GM21515 (cell line): ENCODE data around the gene SSTR3.
"Not testable (repeated sequence)": the region's sequence is repeated elsewhere in the genome, so short reads cannot be mapped to it uniquely, and the experiment has no call there.

ENCODE experiments used
- ATAC-seq: cut with Tn5 transposase; IDR thresholded peaks from one replicate; pipeline ENCODE4 v1.9.1; 2021; ENCODE audit not compliant: unreplicated experiment

SSTR3 gene

DNA sequence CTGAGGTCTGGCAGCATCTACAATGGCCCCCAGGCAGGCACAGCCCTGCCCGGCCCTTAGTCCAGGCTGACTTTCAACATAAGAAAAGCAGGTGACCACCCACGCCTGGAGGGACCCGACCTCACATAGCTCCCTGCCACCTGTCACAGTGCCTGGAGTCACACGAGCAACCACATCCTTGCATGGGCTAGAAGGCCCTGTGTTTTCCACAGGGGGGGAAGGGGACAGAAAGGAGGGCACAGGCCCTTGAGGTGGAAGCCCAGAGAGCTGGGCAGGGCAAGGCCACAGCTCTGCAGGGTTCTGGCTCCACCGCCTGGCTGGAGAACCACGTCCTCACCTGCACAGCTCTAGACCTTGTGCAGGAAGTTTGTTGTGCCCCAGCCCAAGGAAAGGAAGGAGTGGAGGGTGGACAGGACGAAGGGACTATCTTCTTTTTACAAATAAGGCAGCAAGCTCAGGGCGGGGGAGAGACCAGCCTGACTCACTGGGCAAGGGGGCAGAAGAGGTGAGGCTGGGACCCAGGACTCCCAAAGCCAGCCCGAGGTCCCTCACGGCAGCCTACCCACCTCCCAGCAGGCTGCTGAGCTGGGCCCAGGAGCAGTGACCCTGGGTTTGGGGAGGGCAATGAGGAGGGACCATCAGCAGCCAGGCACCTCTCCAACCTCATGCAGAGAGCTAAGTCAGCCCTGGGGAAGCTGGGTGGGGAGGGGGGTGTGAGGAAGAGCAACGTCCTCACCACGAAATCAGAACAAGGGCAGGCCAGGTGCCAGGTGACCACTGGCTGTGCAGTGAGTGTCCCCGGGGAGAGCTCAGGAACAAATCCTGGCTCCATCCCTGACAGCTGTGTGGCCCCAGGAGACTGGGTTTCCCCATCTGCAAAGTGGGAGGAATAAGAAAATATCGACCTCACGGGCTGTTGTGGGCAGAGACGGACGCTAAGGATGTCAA, 28.6 kb downstream of the SSTR3 start:
- no peak for ATAC-seq

DNA sequence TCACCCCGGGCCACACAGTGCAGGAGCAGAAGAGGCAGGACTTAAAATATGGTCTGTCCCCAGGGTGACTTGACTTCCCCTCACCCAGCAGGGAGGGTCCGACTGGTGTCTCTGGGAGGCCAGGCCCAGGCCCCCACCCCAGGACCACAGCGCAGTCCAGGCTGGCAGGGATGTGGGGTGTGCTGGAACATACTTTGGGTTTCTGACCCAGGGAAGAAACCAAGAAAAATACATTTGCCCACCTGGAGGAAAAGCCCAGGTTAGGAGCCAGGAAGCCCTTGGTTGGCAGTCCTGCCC, 29.4 kb downstream of the SSTR3 start:
- ATAC-seq: no peak

DNA sequence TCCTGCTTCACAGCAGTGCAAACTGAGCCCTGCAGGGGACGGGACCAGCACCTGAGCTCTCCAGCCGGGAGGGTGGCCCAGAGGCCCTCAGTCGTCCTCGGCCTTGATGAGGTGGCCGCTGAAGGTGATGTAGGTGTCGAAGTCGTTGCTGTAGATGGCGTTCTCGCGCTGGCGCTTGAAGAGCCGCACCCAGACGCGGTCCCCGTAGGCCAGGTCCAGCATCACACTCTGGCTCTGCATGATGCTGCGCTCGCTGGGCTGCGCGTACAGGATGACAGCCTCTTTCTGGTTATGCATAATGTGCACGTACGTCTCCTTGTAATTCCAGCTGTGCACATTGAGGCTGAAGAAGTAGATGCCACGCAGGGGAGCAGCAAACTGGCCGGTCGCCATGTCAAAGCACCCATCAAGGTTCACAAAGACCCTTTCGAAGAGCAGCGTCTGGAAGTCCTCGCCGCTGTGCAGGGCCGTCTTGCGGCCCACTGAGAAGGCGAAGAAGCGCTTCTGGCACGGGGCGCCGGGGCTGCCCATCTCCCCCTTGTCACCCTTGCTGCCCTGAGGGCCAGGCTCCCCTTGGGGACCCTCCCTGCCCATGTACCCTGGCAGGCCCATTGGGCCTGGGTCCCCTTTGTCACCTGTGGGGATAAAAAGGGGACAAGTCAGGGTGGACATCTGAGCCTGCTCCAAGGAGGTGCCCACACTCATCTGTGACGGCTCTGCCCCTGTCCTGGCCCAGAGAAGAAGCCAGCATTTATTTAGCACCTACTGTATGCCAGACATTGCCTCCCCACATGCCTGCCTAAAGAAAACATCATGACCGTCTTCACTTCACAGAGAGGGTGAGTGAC, 30.0 kb downstream of the SSTR3 start:
- no peak for ATAC-seq

DNA sequence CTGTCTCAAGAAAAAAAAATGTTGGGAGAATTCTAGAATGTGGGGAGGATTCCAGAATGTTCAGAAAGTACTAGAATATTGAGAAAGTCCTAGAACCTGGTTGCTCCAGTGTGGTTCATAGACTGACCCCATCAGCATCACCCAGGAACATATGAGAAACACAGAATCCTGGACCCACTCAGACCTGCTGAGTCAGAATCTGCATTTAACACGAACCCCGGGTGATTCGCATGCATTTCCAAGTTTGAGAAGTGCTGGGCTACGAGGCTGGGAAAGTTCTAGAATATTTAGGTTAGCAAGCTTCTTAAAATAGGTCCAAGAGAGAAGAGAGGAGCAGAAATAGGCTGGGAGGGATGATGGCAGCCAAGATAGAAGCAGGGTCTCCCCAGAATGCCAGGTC, 30.6 kb downstream of the SSTR3 start:
- ATAC-seq: no peak

DNA sequence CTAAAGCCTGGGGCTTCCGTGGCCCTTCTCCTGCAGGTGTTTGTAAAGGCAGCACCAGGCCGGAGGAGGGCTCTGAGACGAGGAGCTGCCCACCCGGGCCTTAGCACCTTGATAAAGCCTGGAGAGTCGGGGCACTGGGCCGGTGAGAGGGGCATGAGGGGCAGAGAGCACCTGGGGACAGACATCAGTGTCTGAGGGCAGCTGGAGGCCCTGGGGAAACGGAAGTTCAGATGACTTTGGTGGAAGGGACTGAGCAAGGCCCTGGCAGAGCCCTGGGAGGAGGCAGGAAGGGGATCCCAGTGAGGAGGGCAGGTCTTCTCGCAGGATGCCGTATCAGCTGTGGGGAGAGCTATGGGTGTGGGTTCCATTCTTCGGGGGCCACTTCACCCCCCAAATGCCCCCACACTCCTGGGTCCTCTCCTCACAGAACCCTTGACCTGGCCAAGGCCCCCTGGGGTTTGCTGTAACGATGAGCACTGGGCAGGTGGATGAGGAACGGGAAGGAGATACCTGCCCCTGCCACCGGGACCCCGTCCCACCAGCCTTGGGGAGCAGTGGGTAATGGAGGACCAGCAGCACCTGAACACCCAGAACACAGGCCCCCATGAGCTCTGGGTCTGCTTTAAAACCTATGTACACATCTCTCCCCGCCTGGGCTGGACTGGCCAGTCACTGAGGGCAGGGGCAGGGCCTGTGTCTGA, 31.6 kb downstream of the SSTR3 start:
- no peak for ATAC-seq

DNA sequence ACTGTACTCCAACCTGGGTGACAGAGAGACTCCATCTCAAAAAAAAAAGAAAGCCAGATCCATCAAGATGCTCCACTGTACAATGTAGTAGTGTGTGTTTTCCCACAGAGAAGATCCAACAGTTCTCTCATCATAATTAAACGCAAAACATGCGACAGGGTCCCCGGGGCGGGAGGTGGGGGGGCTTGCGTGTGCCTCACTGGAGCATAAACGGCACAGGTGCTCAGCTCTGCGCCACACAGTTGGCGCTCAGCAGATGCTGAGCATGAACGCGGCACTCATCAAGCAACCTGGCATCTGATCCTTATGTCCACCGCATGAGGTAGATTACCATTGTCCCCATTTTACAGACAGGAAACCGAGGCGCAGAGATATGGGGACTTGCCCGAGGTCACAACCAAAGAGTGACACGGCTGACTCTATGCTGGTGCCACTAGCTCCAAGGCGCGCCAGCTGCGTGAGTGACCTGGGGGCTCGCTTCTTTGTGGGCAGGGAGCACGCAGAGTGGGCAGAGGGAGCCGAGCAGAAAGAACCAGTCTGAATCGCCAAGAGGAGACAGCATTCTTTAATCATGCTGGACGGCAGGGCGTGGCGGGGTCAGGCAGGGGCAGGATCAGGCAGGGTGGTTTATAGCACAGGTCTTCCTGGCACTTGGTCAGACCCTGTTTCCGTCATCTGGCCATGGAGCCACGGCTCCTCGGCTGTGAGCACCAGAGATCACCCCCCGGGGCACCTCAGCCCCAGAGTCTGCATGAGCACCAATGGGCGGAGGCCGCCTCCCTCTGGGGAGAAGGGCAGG, 32.5 kb downstream of the SSTR3 start:
- ATAC-seq: no peak

DNA sequence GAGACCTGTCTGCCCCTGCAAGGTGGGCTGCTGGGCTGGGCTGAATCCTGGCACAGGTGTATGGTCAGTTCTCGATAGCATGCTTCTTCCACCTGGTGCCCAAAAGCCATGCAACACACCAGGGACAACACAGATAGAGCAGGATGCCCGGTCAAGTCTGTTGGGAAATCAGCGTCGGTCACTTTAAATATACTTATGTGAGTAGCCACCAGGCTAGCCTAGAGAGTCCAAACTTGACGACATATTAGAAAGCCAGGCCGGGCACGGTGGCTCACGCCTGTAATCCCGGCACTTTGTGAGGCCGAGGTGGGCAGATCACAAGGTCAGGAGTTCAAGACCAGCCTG, 33.2 kb downstream of the SSTR3 start:
- ATAC-seq: no peak

DNA sequence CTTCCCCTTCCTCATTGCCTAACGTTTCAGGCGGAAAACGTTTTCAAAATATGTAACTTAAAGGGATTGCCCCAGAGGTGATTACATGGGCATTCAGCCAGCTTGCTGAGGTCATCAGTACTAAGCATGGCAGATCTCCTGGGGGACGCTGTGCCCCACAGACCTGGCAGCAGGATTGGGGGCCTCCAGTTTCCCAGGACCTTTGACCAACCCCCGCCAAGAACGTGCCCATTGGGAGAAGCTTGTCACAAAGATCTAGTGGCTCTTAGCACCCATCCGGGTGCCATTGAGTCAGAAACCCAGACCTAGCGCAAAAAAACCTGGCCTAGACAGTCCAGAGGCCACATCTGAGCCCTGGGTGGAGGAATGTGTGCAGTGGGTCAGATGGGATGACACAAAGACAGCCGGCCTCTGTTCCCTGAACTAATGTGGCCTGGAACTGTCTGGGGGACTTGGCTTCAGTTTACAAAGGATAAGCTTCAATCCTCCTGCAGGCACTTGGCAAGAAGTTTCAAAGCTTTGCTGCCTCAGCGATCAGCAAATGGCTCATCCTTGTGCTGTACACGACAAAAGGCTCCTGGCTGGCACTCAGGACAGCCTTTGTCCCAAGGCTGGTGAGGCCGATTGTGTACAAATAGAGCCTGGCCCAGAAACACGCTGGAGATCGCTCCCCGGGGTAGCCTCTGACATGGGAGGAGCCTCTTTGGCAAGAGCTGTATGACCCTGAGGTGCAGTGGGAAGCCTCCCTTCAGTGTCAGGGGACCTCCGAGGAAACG, 33.7 kb downstream of the SSTR3 start:
- ATAC-seq: no peak

DNA sequence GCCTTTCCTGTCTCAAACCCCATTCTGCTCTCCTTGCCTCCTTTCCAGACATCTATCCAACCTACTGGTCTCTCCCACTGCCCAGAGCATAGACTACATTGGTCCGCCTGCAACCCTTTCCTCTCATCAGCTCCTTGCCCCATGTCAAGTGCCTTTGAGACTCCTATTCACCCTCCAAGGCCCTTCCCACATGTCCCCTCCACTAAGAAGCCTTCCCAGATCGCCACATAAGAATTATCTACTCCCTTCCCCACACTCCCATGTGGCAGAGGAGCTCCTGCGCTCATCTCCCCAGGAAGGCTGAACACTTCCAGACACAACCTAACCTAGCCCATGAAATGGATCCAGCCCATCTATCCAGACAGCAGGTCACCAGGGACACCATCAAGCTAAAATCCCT, 34.5 kb downstream of the SSTR3 start:
- ATAC-seq: no peak

DNA sequence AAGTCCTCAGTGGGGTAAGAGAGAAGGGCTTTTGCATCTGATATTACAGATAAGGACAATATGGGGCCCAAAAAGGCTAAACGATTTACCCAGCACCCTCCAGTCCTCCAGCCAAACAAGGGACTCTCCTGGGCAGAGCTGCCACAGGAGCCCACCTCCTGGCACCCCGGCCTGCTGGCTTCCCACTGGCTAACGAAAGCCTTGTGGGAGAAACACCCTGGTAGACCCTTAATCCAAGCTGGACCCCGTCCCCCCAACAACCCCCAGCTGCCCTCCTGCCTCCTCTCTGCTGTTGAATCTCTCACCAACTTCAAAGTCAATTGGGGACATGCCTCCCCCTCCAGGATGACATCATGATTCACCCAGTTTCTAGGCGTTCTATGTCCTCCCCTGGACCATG, 35.1 kb downstream of the SSTR3 start:
- no peak for ATAC-seq

DNA sequence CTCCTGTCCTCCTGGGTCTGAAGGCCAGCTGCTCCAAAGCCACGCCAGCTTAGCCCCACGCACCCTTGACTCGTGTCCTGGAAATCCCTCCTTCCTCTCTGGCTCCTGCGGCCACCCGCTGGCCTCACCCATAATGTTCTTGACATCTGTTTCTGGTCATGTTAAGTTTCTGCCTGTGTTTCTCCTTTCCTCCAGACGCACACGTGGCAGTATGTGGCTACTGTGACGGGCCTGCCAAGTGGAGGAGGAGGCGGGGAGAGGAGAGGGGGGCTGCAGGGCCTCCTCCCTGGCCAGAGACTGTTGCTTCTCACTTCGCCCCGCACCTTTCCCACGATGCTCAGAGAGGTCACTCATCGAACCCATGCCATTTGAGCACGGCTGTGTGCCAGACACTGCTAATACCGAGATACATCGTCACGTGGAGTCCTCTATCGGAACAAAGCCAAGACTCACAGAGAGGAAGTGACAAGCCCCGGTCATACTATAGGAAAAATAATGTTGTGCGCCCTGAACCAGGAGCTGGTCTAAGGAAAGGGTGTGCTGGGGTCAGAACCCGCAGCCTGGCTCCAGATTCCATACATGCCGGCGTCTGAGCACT, 35.7 kb downstream of the SSTR3 start:
- ATAC-seq: no peak

DNA sequence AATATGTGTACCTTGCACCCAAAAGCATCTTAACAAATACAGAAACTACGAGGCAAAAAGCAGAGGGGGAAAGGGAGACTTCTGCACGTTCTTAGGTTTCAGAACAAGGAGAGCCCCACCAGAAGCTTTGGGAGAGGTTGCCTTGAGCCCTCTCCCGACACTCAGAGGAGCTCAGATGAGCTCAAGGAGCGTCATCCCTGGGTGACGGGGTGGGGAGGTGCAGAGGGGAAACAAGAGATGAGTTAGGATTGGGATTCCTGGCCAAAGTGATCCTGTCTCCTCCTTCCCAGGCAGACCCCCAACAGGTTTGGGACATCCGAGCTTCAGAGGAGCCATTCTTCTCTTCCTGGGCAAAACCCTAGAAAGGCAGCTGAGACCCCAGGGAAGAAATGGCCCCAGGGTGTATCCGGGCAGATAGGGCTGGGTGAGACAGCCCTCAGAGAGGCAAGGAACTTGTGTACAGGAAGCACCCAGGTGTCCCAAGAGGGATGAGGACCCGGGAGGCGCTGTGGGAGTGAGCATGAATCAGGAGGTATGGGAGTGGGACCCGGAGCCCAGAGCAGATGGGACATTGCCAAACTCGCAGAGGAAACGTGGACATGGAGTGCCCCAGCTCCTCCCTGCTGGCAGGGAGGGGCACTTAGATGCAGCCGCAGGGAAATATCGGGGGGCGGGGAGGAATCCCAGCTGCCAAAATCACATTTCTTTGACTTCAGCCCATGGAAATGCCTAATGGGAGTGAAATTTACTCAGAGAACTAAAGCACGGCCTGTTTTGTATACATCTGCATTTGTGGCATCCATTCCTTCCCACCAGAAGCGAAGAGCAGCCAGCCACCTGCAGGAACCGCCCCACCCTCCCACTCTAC, 36.6 kb downstream of the SSTR3 start:
- no peak for ATAC-seq

DNA sequence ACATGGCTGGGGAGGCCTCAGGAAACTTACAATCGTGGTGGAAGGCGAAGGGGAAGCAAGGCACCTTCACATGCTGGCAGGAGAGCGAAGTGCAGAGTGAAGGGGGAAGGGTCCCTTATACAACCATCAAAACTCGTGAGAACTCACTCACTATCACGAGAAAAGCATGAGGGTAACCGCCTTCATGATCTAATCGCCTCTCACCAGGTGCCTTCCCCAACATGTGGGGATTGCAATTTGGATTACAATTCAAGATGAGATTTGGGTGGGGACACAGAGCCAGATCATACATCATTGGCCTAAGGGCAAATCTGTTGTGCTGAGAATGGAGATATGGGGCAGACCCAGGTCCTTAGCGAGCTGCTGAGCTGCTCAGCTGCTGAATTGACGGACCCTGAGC, 37.3 kb downstream of the SSTR3 start:
- ATAC-seq: no peak

DNA sequence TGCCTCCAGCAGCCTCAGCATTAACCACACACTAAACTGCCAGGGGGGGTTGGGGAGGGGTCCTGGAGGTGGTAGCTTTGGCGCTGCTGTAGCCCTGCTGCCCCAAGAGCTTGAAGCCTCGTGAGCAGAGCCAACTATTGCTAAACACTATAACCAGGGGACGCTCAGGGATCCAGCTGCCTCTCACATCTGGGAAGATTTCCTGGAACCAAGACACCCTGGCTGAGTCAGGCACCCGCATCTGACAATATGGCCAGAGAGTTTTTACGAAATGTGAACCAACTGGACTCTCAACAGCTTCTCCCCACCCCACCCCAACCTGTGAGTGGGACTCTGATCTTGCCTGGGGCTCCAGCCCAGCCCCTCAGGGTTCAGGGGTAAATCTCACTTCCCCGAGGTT, 38.6 kb downstream of the SSTR3 start:
- no peak for ATAC-seq

DNA sequence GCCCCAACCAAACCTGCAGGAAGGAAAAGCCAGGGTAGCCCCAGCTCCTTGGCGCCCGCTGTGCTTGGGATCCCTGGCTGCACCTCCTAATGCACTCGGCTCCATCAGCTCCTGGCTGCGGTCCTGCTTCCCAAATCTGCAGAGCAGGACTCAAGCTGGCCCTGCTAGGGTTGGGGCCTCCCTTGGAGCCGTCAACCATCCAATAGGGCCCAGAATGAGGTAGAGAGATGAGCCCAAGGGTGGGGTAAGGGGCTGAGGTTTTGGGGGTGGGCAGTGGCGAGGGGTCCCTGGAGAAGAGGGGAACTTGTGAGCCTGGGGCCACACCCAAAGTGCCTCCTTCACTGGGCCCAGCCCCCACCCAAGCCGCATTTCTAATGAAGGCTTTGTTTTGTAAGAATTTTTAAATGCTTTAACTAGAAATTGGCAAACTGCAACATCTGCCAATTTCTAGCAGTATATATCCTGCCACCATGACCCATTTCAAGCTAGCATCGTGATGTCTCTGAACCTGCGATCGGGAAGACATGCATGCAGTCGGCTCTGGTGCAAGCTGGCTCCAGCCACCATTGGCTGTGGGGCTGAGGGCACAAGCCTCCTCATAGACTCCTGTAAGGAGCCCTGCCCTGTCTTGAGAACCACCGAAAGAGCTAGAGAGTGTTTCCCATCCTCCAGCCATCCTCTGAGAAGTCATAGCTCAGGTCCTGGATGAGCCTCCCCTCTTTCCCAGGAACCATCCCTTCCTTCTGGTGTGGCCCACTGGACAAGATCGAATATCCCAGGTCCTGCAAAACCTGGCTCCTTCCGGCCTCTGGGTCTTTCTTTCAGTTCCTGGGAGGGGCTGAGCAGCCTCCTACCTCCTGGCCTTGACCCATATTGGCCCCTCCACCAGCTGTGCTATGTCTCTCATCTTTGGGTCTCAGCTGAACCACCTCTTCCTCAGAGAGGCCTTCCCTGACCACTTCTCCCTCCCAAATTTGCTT, 39.7 kb downstream of the SSTR3 start:
- no peak for ATAC-seq

DNA sequence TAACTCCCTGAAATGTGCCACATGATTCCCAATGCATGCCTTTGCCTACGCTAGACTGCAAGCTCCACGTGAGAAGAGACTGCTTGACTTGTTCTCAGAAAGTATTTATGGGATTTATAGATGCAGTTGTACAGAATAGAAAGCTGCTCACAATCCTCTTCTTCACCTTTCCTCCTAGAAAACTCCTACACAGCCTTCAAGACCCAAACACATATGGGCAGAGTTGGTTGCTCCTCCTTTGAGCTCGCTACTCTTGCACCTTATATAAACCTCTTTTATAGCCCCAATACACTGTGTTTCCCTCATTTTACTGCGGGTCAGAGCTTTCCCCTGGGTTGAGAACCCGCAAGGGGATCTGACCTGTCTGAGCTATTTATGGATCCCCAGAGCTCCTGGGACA, 40.6 kb downstream of the SSTR3 start:
- no peak for ATAC-seq

DNA sequence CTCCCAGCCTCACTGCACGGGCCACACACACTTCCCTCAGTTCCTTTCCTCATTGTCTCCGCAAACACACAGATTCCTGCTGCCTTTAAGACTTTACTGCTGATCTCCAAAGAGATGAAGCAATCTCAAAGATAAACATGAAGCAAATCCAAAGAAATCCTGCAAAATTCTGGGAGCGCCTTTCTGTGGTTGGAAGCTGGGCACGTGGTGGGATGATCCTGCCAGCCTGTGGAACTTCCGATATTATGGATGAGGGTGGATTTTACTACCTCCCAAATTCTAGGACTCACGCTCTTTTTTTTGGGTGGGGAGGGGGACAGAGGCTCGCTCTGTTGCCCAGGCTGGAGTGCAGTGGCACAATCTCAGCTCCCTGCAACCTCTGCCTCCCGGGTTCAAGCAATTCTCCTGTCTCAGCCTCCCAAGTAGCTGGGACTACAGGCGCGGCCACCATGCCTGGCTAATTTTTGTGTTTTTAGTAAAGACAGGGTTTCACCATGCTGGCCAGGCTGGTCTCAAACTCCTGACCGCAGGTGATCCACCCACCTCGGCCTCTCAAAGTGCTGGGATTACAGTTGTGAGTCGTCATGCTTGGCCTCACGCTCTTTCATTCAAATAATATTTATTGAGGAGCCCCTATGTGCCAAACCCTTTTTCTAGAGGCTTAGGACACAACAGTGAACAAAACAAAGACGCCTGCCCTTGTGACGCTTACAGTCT, 41.4 kb downstream of the SSTR3 start:
- ATAC-seq: not testable (repeated sequence)
